ENCODE results near the gene SIX3.
A peak's percentile ranks its signal among the peaks of the same experiment; 100 is the strongest.

Gene SIX3

DNA sequence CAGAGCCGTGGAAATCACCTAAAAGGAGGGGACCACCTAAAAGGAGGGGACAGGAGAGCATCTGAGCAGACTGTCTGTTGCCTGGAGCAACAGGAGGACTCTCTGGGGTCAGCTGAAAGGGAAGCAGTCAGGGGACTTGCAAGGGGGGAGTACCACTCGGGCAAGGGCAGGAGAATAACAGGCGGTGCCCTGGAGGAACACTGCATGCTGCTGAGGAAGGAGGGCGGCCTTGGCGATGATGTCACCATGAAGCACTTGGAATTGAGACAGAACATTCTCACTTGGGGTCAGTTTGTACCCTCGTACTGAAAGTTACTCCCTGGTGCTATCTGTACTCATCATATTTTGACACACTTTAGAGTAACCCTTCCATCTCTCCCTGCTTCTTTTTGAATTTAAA is 18.4 kb downstream of the SIX3 start:
- DNase-seq, result no peak

GRCh38 chr2:44960871-44961270 is 19.4 kb downstream of the SIX3 start:
- DNase-seq, result no peak

DNA sequence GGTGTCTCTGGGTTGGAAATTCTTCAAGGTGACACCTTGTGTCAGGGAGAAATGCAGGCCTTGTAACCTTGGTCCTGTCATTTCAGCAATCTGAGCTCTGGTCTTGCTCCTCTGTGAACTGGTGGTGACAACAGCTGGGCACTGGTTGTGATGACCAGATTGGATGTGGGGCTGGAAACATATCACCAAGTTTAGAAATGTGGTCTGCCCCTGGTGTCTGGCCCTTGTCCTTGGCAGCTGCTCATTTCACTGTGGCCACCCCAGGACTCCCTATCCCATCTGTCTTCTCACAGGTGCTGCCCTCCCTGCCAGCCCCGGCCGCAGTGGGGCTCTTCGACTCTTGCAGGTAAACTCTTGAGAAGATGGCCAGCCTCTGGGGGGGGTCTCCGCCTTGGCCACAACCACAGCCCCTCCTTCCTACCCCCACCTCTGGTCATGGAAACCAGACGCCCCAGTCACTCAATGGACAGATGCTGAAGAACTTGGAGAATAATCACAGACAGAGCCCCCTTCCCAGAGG is 20.7 kb downstream of the SIX3 start:
- DNase-seq, result no peak

- no peak for DNase-seq
These were observed 23.3 kb downstream of the SIX3 start for GRCh38 chr2:44964752-44965236.

DNA sequence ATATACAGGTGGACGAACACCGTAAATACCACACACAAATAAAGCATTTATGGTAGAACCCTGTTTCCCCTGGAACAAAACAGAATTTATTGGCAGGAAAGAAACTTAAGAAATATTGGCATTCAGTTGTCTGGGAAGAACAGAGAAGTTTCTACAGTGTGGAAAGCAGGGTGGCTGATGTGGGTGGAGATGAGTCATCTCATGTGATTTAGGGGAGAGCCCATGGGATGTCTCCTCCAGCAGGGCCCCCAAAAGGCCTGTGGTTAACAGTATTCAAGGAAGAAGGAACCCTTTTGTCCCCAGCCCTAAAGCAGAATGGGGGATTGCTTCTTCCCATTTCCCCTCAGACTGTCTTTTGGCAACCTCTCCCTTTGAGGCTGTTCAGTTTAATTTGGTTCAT is 24.2 kb downstream of the SIX3 start:
- DNase-seq, result no peak

DNA sequence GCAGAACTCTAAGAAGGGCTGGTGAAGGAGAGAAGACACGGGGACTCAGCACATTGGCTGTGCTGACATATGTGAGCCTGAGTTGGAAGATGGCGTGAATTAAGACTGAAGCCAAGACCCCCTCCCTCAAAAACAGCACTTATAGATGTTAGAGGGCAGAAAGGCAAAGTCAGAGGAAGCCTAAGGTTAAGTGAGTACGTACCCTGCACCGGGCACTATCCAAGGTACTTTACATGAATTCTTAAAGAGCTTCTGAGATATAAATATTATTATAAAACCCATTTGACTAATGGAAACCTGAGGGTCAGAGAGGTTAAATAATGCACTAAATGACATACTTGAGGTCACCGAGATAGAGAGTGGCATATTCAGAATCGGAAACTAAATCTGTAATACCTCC is 25.6 kb downstream of the SIX3 start:
- no peak for DNase-seq

GRCh38 chr2:44967727-44968432 is 26.4 kb downstream of the SIX3 start:
- no peak for DNase-seq

DNA sequence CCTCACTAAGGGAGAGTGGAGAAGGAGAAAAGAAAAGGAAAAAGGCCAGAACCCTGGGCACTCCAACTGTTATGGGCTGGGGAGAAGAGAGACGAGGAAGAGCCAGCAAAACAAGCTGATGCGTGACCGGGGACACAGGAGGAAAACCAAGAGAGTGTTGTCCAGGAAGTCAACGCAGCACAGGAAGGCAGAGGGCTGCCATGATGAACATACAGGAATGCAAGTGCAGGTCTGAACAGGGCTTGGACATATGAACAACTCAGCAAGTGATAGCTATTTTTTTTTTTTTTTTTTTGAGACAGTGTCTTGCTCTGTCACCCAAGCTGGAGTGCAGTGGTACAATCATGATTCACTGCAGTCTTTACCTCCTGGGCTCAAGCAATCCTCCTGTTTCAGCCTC is 28.4 kb downstream of the SIX3 start:
- DNase-seq, result no peak

- no peak for DNase-seq
These were observed 29.4 kb downstream of the SIX3 start for GRCh38 chr2:44970846-44971450.

- DNase-seq, result no peak
These were observed 31.5 kb downstream of the SIX3 start for GRCh38 chr2:44972771-44973535.

GRCh38 chr2:44974064-44974715 is 32.7 kb downstream of the SIX3 start:
- peak; percentile 3 for DNase-seq

DNA sequence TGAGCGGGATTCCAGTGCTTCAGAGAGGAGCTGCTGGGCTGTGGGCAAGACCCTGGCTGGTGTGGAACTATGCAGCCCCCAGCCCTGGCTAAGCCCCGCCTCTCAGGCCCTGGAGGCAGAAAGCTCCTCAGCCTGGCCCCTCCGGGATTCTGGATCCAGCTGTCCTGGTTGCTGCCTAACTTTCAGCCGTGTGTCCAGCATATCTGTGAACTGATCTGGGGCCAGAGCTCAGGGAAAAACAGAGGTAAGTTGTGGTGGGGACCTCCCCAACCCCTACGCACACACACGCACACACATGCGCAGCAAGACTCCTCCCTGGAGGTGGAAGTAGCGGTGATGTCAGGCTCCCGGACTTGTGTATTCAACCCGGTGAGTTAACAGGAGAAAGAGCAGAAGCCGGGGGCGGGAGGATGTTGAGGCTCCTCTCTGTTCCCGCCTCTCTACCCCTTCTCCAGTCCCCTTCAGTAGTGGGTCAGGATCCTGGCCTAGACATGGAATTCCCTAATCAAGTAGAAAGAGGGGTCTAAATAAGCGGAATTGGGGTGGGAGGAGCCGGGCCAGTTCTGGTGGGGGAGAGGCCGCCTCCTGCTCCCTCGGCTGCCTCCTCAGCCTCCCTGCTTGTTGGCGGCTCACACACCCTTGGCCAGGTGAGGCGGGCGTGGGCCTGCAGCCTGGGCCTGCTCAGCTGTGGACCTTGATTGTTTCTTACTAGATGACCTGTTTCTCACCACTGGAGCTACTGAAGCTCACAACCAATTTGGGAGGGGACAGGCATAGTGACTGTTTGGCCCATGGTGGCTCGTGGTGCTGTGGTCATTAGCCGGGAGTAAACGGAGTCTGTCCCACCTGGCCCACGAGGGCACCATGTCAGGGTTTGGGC is 34.3 kb downstream of the SIX3 start:
- DNase-seq, result no peak

GRCh38 chr2:44979581-44979980 is 38.1 kb downstream of the SIX3 start:
- DNase-seq, result no peak

- DNase-seq, result no peak
These were observed 39.5 kb downstream of the SIX3 start for GRCh38 chr2:44980751-44981713.

DNA sequence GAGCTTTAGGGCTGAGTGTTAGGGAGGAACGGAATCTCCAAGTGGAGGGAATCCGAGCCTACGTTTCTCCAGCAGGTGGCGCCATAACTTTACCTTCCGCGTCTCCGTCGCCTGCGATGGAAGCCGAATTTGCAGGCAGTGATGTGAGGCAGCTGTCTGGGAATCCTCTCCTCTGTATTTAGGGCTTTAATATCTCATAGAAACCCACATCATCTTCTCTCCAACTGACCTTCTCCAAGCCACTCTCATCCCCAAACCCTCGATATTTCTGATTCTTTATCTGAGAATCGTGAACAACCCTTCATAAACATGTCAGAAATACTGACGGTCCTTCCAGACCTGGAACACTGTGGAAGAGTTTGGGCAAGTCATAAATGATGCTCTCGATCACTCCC is 40.2 kb downstream of the SIX3 start:
- DNase-seq, result peak; percentile 56

DNA sequence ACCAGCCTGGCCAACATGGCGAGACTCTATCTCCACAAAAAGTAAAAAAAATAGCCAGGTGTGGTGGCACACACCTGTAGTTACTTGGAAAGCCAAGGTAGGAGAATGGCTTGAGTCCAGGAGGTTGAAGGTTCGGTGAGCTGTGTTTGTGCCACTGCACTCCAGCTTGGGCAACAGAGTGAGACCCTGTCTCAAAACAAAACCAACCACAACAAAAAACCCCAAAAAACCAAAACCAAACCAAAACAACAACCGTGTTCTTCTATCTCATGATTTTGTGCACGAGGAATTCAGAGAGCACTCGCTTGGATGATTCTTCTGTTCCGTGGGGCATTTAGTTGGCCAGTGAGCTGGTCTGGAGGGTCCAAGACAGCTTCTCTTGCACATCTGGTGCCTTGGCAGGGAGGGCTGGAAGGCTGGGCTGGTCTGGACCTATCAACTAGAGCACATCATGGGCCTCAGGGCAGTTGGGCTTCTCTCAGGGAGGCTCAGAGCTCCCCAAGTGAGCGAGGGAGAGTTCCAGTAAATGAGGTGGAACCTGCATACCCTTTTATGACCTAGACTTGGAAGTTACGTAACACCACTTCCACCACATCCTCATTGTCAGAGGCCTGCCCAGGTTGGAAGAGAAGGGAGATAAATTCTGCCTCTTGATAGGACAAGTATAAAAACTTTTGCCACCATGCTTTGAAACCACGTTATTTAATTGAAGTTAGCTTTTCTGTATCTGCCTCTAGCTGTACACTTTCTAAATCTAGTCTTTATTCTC is 42.5 kb downstream of the SIX3 start:
- no peak for DNase-seq

- DNase-seq, result no peak
These were observed 47.7 kb downstream of the SIX3 start for GRCh38 chr2:44989176-44989575.

GRCh38 chr2:44994377-44994776 is 52.9 kb downstream of the SIX3 start:
- no peak for DNase-seq
